ENCODE measurements around the gene HHAT. TPM values are rescaled to one million over a fixed set of nuclear protein-coding genes. Genes with fewer than 3 reads are reported as not detected.
A peak's percentile ranks its signal among the peaks of the same experiment; 100 is the strongest.

Gene HHAT
- total RNA-seq, 1 donor from 2014 or later: 5.3 TPM

GRCh38 chr1:210591214-210591613, 262.5 kb downstream of the HHAT start:
- no peak for DNase-seq
- Histone ChIP-seq H3K9me3 (no peaks in the 10 kb centered on the region), H3K4me1 (no peaks in the 10 kb centered on the region), H3K4me3 (no peak overlapping the region), H3K36me3 (no peaks in the 10 kb centered on the region), H3K27ac (no peak overlapping the region), H3K27me3 (ENCODE audit: low read depth) (no peaks in the 10 kb centered on the region)
- intact Hi-C loops (cut with DNase I): no loop called here
- ATAC-seq: no peak
- TF ChIP-seq CTCF (IDR thresholded peaks at IDR 0.05): no peak

GRCh38 chr1:210594605-210595004, 265.9 kb downstream of the HHAT start:
- Histone ChIP-seq H3K4me3 (no peak overlapping the region), H3K36me3 (no peaks in the 10 kb centered on the region), H3K27me3 (ENCODE audit: low read depth) (no peaks in the 10 kb centered on the region), H3K27ac (no peak overlapping the region), H3K9me3 (no peaks in the 10 kb centered on the region), H3K4me1 (peaks cover 4% of the 10 kb centered on the region)
- intact Hi-C loops (cut with DNase I): no loop called here
- ATAC-seq: no peak
- no peak for DNase-seq
- TF ChIP-seq CTCF (IDR thresholded peaks at IDR 0.05): no peak

GRCh38 chr1:210596641-210597040, 267.9 kb downstream of the HHAT start:
- no peak for ATAC-seq
- no peak for DNase-seq
- Histone ChIP-seq H3K27ac (no peak overlapping the region), H3K4me1 (peaks cover 4% of the 10 kb centered on the region), H3K4me3 (no peak overlapping the region), H3K36me3 (no peaks in the 10 kb centered on the region), H3K9me3 (no peaks in the 10 kb centered on the region), H3K27me3 (ENCODE audit: low read depth) (no peaks in the 10 kb centered on the region)
- TF ChIP-seq CTCF (IDR thresholded peaks at IDR 0.05): no peak
- intact Hi-C loops (cut with DNase I): no loop called here

GRCh38 chr1:210597555-210598134, 268.9 kb downstream of the HHAT start:
- TF ChIP-seq CTCF (IDR thresholded peaks at IDR 0.05): no peak
- H3K27ac ChIP-seq: peak overlapping the region; percentile 65

GRCh38 chr1:210598135-210598652, 269.5 kb downstream of the HHAT start:
- no peak overlapping the region for H3K4me3 ChIP-seq
- H3K27me3 ChIP-seq (ENCODE audit: low read depth): no peaks in the 10 kb centered on the region
- H3K27ac ChIP-seq: peak overlapping the region; percentile 65
- DNase-seq: peak; percentile 54
- peak; percentile 91 to 94 for ATAC-seq
- peaks cover 4% of the 10 kb centered on the region for H3K4me1 ChIP-seq
- H3K36me3 ChIP-seq: no peaks in the 10 kb centered on the region
- intact Hi-C loops (cut with DNase I): no loop called here
- H3K9me3 ChIP-seq: no peaks in the 10 kb centered on the region
- TF ChIP-seq CTCF (IDR thresholded peaks at IDR 0.05): no peak

More at GRCh38 chr1:210597555-210598134, 268.9 kb downstream of the HHAT start:
- ATAC-seq: peak; percentile 88 to 89
- Histone ChIP-seq H3K4me1 (peaks cover 4% of the 10 kb centered on the region), H3K4me3 (no peak overlapping the region), H3K27me3 (ENCODE audit: low read depth) (no peaks in the 10 kb centered on the region), H3K36me3 (no peaks in the 10 kb centered on the region), H3K9me3 (no peaks in the 10 kb centered on the region)
- no peak for DNase-seq
- intact Hi-C loops (cut with DNase I): no loop called here

All from lower lobe of right lung (tissue), 2 donors.